Germinal center (tissue), 1 donor: ENCODE measurements around the gene KIF21A.
"Not testable (repeated sequence)": the region's sequence is repeated elsewhere in the genome, so short reads cannot be mapped to it uniquely, and the experiment has no call there.

Experiments
- DNase-seq: peaks from one replicate; pipeline ENCODE4 v3.0.0; 2012; ENCODE audit warnings: mixed read lengths, low spot score

The KIF21A gene

GRCh38 chr12:39344926-39345325, 98.0 kb downstream of the KIF21A start:
- no peak for DNase-seq

GRCh38 chr12:39343665-39344064, 99.3 kb downstream of the KIF21A start:
- DNase-seq: no peak

- no peak for DNase-seq
These were observed 101.2 kb downstream of the KIF21A start for GRCh38 chr12:39341761-39342160.

GRCh38 chr12:39341179-39341578, 101.7 kb downstream of the KIF21A start:
- DNase-seq: no peak

GRCh38 chr12:39332661-39333175, 110.2 kb downstream of the KIF21A start:
- no peak for DNase-seq

- DNase-seq: no peak
These were observed 111.2 kb downstream of the KIF21A start for GRCh38 chr12:39331539-39332261.

- no peak for DNase-seq
These were observed 113.0 kb downstream of the KIF21A start for GRCh38 chr12:39329876-39330275.

GRCh38 chr12:39329018-39329417, 113.9 kb downstream of the KIF21A start:
- DNase-seq: no peak

- no peak for DNase-seq
These were observed 115.0 kb downstream of the KIF21A start for GRCh38 chr12:39327965-39328364.

- DNase-seq: no peak
These were observed 115.4 kb downstream of the KIF21A start for GRCh38 chr12:39327510-39327909.

- DNase-seq: no peak
These were observed 123.7 kb downstream of the KIF21A start for GRCh38 chr12:39319180-39319579.

GRCh38 chr12:39314547-39314946, 128.4 kb downstream of the KIF21A start:
- DNase-seq: no peak

GRCh38 chr12:39309516-39309915, 133.4 kb downstream of the KIF21A start:
- DNase-seq: no peak

- no peak for DNase-seq
These were observed 141.5 kb downstream of the KIF21A start for GRCh38 chr12:39301422-39301821.

GRCh38 chr12:39300799-39301198, 142.1 kb downstream of the KIF21A start:
- no peak for DNase-seq

GRCh38 chr12:39297891-39298290, 145.0 kb downstream of the KIF21A start:
- no peak for DNase-seq

- DNase-seq: no peak
These were observed 146.4 kb downstream of the KIF21A start for GRCh38 chr12:39296496-39296895.

- not testable (repeated sequence) for DNase-seq
These were observed 147.3 kb downstream of the KIF21A start for GRCh38 chr12:39295593-39295992.

GRCh38 chr12:39294715-39295114, 148.2 kb downstream of the KIF21A start:
- no peak for DNase-seq

GRCh38 chr12:39292125-39292630, 150.7 kb downstream of the KIF21A start:
- no peak for DNase-seq

GRCh38 chr12:39287817-39288216, 155.1 kb downstream of the KIF21A start:
- no peak for DNase-seq

- no peak for DNase-seq
These were observed 155.5 kb downstream of the KIF21A start for GRCh38 chr12:39287409-39287808.

- no peak for DNase-seq
These were observed 164.5 kb downstream of the KIF21A start for GRCh38 chr12:39278426-39278825.

- DNase-seq: no peak
These were observed 165.5 kb downstream of the KIF21A start for GRCh38 chr12:39277416-39277815.
